ENCODE results near the gene TMUB2.

DNA sequence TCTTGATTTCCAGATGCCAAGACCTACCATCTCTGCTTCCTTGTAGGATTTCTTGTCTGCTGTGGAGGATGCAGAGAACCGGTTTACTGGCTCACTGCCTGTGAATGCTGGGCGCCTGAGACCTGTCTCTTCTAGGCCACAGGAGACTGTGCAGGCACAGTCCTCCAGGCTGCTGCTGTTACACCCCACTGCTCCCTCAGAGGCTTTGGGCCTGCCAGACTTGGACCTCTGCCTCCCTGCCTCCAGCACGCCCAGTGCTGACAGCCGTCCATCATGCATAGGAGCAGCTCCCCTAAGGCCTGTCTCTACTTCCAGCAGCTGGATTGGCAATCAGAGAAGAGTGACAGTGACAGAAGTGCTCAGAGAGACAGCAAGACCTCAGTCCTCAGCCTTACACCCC, 39.0 kb upstream of the TMUB2 start:
- TF ChIP-seq CTCF (IDR thresholded peaks at IDR 0.05; ENCODE audit: poor library complexity) (no peak), EZH2 (IDR thresholded peaks at IDR 0.05; ENCODE audit: borderline replicate concordance) (no peak)
